HG02981 (cell line): ENCODE measurements around the gene ZIC5.

Experiments
- ATAC-seq: cut with Tn5 transposase; IDR thresholded peaks from one replicate; pipeline ENCODE4 v1.9.1; 2021; ENCODE audit warnings: mild to moderate bottlenecking, moderate library complexity; ENCODE audit not compliant: unreplicated experiment

ZIC5 gene

GRCh38 chr13:99976575-99976974 lies 5.0 kb upstream of the ZIC5 start:
- no peak for ATAC-seq

GRCh38 chr13:99975626-99976025 lies 4.1 kb upstream of the ZIC5 start:
- ATAC-seq, result no peak

- no peak for ATAC-seq
Observed at GRCh38 chr13:99974939-99975561, 3.5 kb upstream of the ZIC5 start.

- no peak for ATAC-seq
Observed at GRCh38 chr13:99974296-99974938, 2.9 kb upstream of the ZIC5 start.

GRCh38 chr13:99973808-99974185 lies 2.2 kb upstream of the ZIC5 start:
- ATAC-seq, result no peak

GRCh38 chr13:99973163-99973807 lies 1.7 kb upstream of the ZIC5 start:
- no peak for ATAC-seq

- no peak for ATAC-seq
Observed at GRCh38 chr13:99972190-99972731, 694 bp upstream of the ZIC5 start.

GRCh38 chr13:99970651-99971575 lies 654 bp downstream of the ZIC5 start:
- no peak for ATAC-seq

- ATAC-seq, result no peak
Observed at GRCh38 chr13:99969919-99970650, 1.5 kb downstream of the ZIC5 start.

GRCh38 chr13:99969453-99969918 lies 2.1 kb downstream of the ZIC5 start:
- no peak for ATAC-seq

- no peak for ATAC-seq
Observed at GRCh38 chr13:99968521-99969452, 2.8 kb downstream of the ZIC5 start.

- no peak for ATAC-seq
Observed at GRCh38 chr13:99967869-99968520, 3.6 kb downstream of the ZIC5 start.

- no peak for ATAC-seq
Observed at GRCh38 chr13:99967498-99967868, 4.1 kb downstream of the ZIC5 start.

GRCh38 chr13:99966064-99966805 lies 5.3 kb downstream of the ZIC5 start:
- no peak for ATAC-seq

GRCh38 chr13:99965329-99966000 lies 6.1 kb downstream of the ZIC5 start:
- no peak for ATAC-seq

- ATAC-seq, result no peak
Observed at GRCh38 chr13:99963816-99964339, 7.7 kb downstream of the ZIC5 start.

GRCh38 chr13:99962242-99962641 lies 9.3 kb downstream of the ZIC5 start:
- no peak for ATAC-seq
